Fibroblast of upper back skin (primary cell): ENCODE data around the gene UBAP1L.
"Not testable (repeated sequence)": the region's sequence is repeated elsewhere in the genome, so short reads cannot be mapped to it uniquely, and the experiment has no call there.

Source experiments
- DNase-seq: peaks from one replicate; pipeline ENCODE4 v3.0.0-alpha.2; 2013

The UBAP1L gene

GRCh38 chr15:65115086-65115485 is at the start of gene UBAP1L:
TSS of gene UBAP1L (minus strand) at chr15:65115200. CDS start at chr15:65106215, 8,985 bp downstream.
- no peak for DNase-seq

GRCh38 chr15:65164139-65164538 is 49.1 kb upstream of the UBAP1L start:
- no peak for DNase-seq

- DNase-seq = no peak
Observed at GRCh38 chr15:65163041-65163440, 48.0 kb upstream of the UBAP1L start.

GRCh38 chr15:65156692-65157091 is 41.7 kb upstream of the UBAP1L start:
- no peak for DNase-seq

- DNase-seq = no peak
Observed at GRCh38 chr15:65154720-65155119, 39.7 kb upstream of the UBAP1L start.

GRCh38 chr15:65147902-65148301 is 32.9 kb upstream of the UBAP1L start:
- no peak for DNase-seq

- no peak for DNase-seq
Observed at GRCh38 chr15:65146438-65146837, 31.4 kb upstream of the UBAP1L start.

- DNase-seq = not testable (repeated sequence)
Observed at GRCh38 chr15:65138631-65139030, 23.6 kb upstream of the UBAP1L start.

- DNase-seq = not testable (repeated sequence)
Observed at GRCh38 chr15:65137893-65138292, 22.9 kb upstream of the UBAP1L start.

- not testable (repeated sequence) for DNase-seq
Observed at GRCh38 chr15:65137089-65137488, 22.1 kb upstream of the UBAP1L start.

GRCh38 chr15:65134538-65134937 is 19.5 kb upstream of the UBAP1L start:
- no peak for DNase-seq

- DNase-seq = peak; percentile 91
Observed at GRCh38 chr15:65133548-65134200, 18.7 kb upstream of the UBAP1L start, which contains the start of gene PDCD7. TSS of gene PDCD7 (minus strand) at chr15:65133808. CDS start at chr15:65133781, 27 bp downstream.

GRCh38 chr15:65132878-65133547 is 18.0 kb upstream of the UBAP1L start:
- DNase-seq = peak; percentile 12

- DNase-seq = no peak
Observed at GRCh38 chr15:65130941-65131340, 15.9 kb upstream of the UBAP1L start.

- no peak for DNase-seq
Observed at GRCh38 chr15:65115542-65115941, 542 bp upstream of the UBAP1L start.

GRCh38 chr15:65110676-65111292 is 4.2 kb downstream of the UBAP1L start:
- peak; percentile 18 for DNase-seq

- DNase-seq = no peak
Observed at GRCh38 chr15:65106011-65106590, 8.9 kb downstream of the UBAP1L start.

- no peak for DNase-seq
Observed at GRCh38 chr15:65105038-65105437, 10.0 kb downstream of the UBAP1L start.

- no peak for DNase-seq
Observed at GRCh38 chr15:65102912-65103311, 12.1 kb downstream of the UBAP1L start.

- DNase-seq = no peak
Observed at GRCh38 chr15:65101891-65102708, 12.9 kb downstream of the UBAP1L start.

GRCh38 chr15:65101411-65101890 is 13.5 kb downstream of the UBAP1L start:
- peak; percentile 65 for DNase-seq

- no peak for DNase-seq
Observed at GRCh38 chr15:65100442-65100841, 14.6 kb downstream of the UBAP1L start.

GRCh38 chr15:65099801-65100200 is 15.2 kb downstream of the UBAP1L start:
- DNase-seq = not testable (repeated sequence)
